Retina (tissue), 1 donor: ENCODE data around the gene VANGL1.
A peak's percentile ranks its signal among the peaks of the same experiment; 100 is the strongest.
"Not testable (repeated sequence)": the region's sequence is repeated elsewhere in the genome, so short reads cannot be mapped to it uniquely, and the experiment has no call there.

Experiments
- DNase-seq: peaks from one replicate; pipeline ENCODE4 v3.0.0-alpha.2; 2016

Gene VANGL1

DNA sequence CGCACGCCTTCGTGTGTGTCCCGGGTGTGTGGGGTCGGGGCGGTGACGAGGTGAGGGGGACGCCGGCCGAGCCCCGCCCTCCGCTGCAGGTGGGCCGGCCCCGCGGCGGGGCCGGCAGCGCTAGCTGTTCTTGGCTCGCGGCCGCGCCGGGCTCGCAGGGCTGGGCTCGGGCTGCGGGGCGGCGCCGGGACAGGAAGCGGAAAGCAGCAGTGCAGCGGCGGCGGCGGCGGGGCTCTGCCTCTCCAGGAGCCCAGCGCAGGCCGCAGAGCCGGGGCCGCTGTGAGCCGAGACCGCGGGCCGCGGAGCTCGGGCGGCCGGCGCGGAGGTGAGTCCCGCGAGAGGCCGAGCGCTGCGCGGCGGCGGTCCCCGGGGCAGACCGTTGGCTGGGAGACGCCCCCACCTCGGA lies at the start of gene VANGL1:
TSS of gene VANGL1 (plus strand) at position 209 of the 406 bp plus-strand sequence. CDS start 9,444 bp downstream, outside the sequence.
- no peak for DNase-seq

DNA sequence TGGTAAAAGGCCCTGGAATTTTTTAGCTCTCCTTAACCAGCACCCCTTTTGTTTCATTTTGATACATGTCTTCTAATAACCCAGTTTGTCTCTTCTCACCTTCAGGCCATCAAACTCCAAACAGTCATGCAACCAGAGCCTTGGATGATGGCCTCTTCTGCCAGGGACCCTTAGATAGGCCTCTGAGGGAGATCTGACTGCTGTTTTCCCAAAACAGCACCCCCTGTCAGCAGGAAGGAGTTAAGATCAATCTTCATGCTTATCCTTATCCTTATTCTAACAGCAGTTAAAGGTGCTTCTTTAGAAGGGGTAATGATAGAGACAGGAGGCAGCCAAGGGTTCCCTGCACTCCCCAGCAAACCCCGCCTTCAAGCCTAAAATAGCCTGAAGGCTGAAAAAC lies 49.5 kb upstream of the VANGL1 start:
- DNase-seq: no peak

DNA sequence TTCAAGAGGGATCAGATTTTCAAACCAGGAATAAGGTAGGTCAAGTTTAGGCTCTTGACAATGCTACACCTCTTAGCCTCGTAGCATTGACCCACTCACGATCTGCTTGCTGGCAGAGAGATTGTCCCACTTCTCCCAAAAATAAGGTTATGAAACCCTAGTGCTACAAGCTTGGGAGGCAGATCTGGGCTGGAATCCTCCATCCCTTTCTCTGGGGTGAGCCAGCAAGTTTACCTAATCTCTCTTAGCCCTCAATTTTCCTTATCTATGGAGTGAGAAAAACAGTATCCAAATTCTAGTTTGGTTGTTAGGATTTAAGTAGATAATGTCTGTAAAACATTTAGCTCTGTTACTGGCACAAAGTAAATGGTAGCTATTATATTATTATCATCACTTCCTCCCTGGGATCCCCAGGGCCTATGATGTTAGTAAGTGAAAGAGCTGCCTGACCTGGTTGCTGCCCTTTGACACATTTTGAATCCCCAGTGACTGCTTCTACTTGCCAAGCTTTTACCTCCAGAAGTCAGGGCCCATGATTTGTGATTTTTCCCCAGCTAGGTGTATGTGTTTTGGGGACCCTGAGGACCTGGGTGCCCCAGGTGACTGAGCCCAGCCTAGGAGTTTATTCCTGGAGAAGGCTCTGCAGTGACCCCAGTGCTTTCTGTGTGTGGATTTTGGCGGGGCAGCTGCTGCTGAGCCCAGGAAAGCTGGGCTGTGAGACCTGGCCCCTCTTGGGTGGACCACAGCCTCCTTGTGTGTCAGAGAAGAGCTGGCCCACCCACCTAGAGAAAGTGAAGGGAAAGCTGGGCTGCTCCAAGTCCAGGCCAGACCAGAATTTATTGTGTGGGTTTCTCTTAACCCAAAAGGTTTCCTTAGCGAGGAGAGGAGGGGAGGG lies 48.2 kb upstream of the VANGL1 start:
- DNase-seq: no peak

DNA sequence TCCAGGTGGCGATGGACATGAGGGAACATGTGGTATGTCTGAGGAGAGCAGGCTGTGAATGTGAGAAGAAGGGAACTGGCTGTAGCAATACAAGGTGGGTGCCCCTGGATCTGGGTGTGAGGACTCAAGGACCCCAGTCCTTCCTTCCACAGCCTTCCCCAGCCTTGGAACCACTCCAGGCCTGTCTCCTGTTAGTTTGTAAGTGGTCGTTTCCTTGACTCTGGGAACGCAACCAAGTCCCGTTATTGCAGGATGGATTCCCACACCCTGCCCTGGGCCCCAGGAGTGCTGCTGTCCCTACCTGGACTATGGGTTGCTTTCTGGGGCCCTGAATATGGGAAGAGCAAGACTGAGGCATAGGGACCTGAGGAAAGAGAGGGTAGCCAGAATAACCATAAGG lies 47.2 kb upstream of the VANGL1 start:
- no peak for DNase-seq

GRCh38 chr1:115595279-115596079 lies 46.3 kb upstream of the VANGL1 start:
- peak; percentile 87 for DNase-seq

GRCh38 chr1:115596080-115596780 lies 45.5 kb upstream of the VANGL1 start:
- no peak for DNase-seq

GRCh38 chr1:115604508-115604907 lies 37.3 kb upstream of the VANGL1 start:
- no peak for DNase-seq

DNA sequence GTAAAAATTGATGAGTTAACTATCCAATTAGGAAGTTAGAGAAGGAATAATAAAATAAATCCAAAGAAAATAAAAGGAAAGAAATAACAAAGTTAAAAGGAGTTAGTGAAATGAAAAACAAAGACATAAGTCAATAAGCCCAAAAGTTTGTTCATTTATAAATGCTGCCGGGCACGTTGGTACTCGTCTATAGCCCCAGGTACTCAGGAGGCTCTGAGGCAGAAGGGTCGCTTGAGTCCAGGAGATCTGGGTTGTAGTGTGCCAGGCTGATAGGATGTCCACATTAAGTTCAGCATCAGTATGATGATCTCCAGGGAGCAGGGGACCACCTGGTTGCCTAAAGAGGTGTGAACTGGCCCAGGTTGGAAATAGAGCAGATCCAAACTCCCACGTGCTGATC lies 35.5 kb upstream of the VANGL1 start:
- DNase-seq: no peak

DNA sequence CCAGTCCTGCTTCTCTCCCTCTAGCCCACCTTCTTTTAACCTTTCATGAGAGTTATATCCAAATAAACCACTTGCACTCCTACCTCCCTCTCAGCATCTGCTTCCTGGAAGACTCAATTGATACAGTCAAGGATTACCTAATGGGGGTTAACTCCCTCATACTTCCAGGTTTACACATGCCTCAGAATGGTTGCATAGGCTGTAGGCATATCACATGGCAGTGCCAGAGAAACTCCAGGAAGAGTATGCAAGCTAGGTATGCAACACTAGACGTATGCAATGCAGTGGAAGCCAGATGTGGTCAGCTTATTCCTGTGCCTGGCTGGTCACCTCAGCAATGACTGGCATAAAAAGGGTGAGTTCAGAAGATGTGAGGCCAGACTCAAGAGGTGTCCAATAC lies 32.7 kb upstream of the VANGL1 start:
- DNase-seq: no peak

DNA sequence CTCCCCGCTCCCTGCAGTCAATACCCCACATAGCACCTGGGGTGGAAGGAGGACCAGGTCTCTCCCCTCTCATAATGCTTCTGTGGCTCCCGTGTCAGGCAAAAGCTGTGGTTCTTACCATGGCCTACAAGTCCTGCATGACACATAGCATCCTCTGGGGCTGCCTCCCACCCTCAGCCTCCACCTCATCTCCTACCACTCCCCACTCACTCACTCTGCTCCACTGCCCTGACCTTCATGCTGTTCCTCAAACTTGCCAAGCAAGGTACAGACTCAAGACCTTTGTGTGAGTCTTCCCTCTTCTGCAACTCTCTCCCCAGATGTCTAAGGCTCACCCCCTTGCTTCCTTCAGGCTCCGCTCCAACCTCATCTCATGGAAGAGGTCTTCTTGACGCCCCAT lies 28.0 kb upstream of the VANGL1 start:
- no peak for DNase-seq

GRCh38 chr1:115620453-115620852 lies 21.3 kb upstream of the VANGL1 start:
- DNase-seq: no peak

GRCh38 chr1:115620950-115621349 lies 20.8 kb upstream of the VANGL1 start:
- DNase-seq: no peak

DNA sequence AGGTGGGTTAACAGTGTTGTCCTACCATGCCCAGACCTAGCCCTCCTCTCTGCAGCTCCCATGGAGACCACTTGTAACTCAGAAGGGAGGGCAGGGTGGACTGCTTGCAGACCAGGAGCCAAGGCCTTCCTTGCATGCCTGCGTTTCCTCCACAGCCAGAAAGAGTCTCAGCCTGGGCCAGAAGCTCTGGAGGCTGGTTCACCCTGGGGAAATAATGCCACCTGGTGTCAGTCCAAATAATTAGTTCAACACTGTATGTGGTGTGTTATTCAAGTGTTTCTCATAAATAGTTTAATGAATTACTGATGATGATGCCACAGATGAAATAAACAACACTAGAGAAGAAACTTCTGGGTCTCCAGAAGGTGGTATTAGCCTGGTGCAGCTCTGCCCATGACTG lies 16.9 kb upstream of the VANGL1 start:
- no peak for DNase-seq

DNA sequence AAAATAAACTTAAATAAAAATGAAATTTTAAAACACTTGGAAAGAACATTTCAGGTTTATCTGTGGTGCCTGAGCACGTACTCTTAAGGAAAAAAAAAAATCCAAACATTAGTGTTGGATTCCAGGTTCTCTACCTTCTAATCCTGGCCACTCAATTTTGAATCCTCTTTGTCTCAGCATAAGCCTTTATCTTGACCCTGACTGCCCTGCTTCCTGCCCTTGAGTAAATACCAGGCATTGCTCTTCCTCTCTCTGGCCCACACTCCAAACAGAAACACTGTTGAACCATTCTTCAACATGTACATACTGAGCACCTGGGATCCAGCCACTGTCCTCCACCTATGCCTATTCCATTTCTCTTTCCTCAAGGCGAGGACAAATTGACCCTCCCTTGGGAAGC lies 11.4 kb upstream of the VANGL1 start:
- DNase-seq: no peak

DNA sequence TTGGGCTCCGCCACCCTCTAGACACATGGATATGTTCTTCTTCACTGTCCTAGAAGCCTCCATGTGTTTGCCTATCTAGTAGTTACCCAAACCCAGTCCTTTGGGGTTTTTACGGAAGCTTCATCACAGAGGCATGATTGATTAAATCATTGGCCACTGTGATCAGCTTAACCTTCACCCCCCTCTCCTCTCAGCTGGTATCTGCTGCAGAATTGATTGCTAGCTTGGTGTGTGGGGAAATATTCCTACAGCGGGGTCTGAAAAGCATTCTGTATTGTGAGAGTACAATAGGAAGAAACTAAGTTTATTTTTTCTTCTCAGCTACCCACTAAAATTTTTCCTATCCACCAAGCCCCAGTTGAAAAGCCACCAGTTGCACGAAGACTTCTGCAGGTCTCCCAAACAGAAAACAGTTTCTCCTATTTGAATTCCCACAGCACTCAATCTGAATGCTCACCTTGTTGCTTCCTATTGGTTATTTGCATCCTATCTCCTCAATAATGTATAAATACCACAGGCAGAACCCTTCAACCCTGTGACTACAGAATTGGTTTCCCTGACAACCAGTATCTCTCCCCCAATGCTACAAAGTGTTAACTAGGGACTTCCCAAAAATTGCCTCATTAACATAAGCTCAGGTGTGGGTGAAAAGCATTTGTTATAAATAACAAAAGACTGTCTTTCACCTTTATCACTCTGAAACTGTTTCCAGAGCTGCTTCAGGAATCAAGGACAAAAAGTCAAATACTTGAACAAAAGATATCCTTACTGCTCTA lies 9.3 kb upstream of the VANGL1 start:
- DNase-seq: no peak

GRCh38 chr1:115633606-115634005 lies 8.2 kb upstream of the VANGL1 start:
- DNase-seq: not testable (repeated sequence)

GRCh38 chr1:115637247-115637646 lies 4.5 kb upstream of the VANGL1 start:
- DNase-seq: not testable (repeated sequence)

GRCh38 chr1:115640384-115640783 lies 1.4 kb upstream of the VANGL1 start:
- no peak for DNase-seq

GRCh38 chr1:115642168-115643072 lies 650 bp downstream of the VANGL1 start:
- DNase-seq: peak; percentile 89

GRCh38 chr1:115643225-115643624 lies 1.5 kb downstream of the VANGL1 start:
- DNase-seq: no peak

- no peak for DNase-seq
Observed at GRCh38 chr1:115643666-115644065, 1.9 kb downstream of the VANGL1 start.
